HEK293 (cell line): ENCODE results near the gene POU2AF1.

Experiments
- CTCF ChIA-PET: fragments of 350-600 bp; formaldehyde crosslinking; extraction: SDS; loops from one replicate; lab custom pipeline; 2021; ENCODE audit warnings: antibody characterized with exemption; lab: Yijun Ruan, JAX
- POLR2A ChIA-PET: fragments of 300-600 bp; formaldehyde crosslinking; extraction: SDS; loops from one replicate; lab custom pipeline; 2020; ENCODE audit warnings: antibody characterized with exemption, inconsistent platforms; lab: Yijun Ruan, JAX
- H3K27ac ChIP-seq: fragments of 200-500 bp; sonication (Bioruptor generic); 2 replicates; pipeline ENCODE4 v1.5.1; 2014; ENCODE audit warnings: low read depth, low read length, control low read depth, inconsistent platforms; ENCODE audit errors: extremely low read depth
- H3K36me3 ChIP-seq, 2 experiments: fragments of 200-500 bp in 1 of 2; sonication (Bioruptor generic) in 1 of 2; 1 replicate in 1 of 2; 2 replicates in 1 of 2; pipeline ENCODE4 v1.5.1; 2014 to 2017; ENCODE audit warnings: inconsistent platforms in 2 of 2, low read length in 2 of 2; ENCODE audit not compliant: control insufficient read depth in 2 of 2, insufficient read depth in 1 of 2
- H3K4me1 ChIP-seq: fragments of 200-500 bp; sonication (Bioruptor generic); 2 replicates; pipeline ENCODE4 v1.5.1; 2014; ENCODE audit warnings: mild to moderate bottlenecking, low read length, inconsistent platforms; ENCODE audit not compliant: control insufficient read depth, insufficient read depth
- H3K4me3 ChIP-seq: 2 replicates; pipeline ENCODE4 v1.5.1; 2011; ENCODE audit warnings: low read depth, mild to moderate bottlenecking, control low read depth, low read length, moderate library complexity
- H3K9me3 ChIP-seq: fragments of 200-500 bp; sonication (Bioruptor generic); 2 replicates; pipeline ENCODE4 v1.5.1; 2014; ENCODE audit warnings: low read depth, low read length, inconsistent platforms; ENCODE audit not compliant: control insufficient read depth, insufficient read depth
- ATF2 ChIP-seq: fragments of 450-650 bp; formaldehyde crosslinking; IDR thresholded peaks from 2 replicates; pipeline ENCODE4 v1.5.1; 2016; ENCODE audit warnings: missing biosample characterization, missing genetic modification characterization, low read depth
- GLI4 ChIP-seq: fragments of 450-650 bp; formaldehyde crosslinking; IDR thresholded peaks from 2 replicates; pipeline ENCODE4 v1.5.1; 2016; ENCODE audit warnings: missing biosample characterization, missing genetic modification characterization
- TCF7L2 ChIP-seq: IDR thresholded peaks from 2 replicates; pipeline ENCODE4 v1.6.1; 2011; ENCODE audit warnings: low read depth, mild to moderate bottlenecking, inconsistent platforms, low read length, moderate library complexity, borderline replicate concordance
- ZBTB17 ChIP-seq: fragments of 450-650 bp; formaldehyde crosslinking; IDR thresholded peaks from 2 replicates; pipeline ENCODE4 v1.5.1; 2016; ENCODE audit warnings: missing biosample characterization, missing genetic modification characterization
- ZFHX2 ChIP-seq: fragments of 450-650 bp; formaldehyde crosslinking; conservative IDR thresholded peaks from 2 replicates; pipeline ENCODE4 v1.5.1; 2016; ENCODE audit warnings: missing biosample characterization, missing genetic modification characterization
- ZNF16 ChIP-seq: fragments of 450-650 bp; formaldehyde crosslinking; IDR thresholded peaks from 2 replicates; pipeline ENCODE4 v1.5.1; 2016; ENCODE audit warnings: low read depth, missing biosample characterization, missing genetic modification characterization
- ZNF324 ChIP-seq: fragments of 450-650 bp; formaldehyde crosslinking; IDR thresholded peaks from 2 replicates; pipeline ENCODE4 v1.5.1; 2016; ENCODE audit warnings: missing biosample characterization, missing genetic modification characterization
- ZNF394 ChIP-seq: fragments of 450-650 bp; formaldehyde crosslinking; IDR thresholded peaks from 2 replicates; pipeline ENCODE4 v1.5.1; 2016; ENCODE audit warnings: missing biosample characterization, missing genetic modification characterization, mild to moderate bottlenecking, moderate library complexity, borderline replicate concordance
- ZNF416 ChIP-seq: fragments of 450-650 bp; formaldehyde crosslinking; IDR thresholded peaks from 2 replicates; pipeline ENCODE4 v1.5.1; 2016; ENCODE audit warnings: missing biosample characterization, missing genetic modification characterization
- ZNF544 ChIP-seq: fragments of 450-650 bp; formaldehyde crosslinking; IDR thresholded peaks from 2 replicates; pipeline ENCODE4 v1.5.0; 2017; ENCODE audit warnings: missing biosample characterization, missing genetic modification characterization
- ZNF561 ChIP-seq: fragments of 450-650 bp; IDR thresholded peaks from 2 replicates; pipeline ENCODE4 v1.5.1; 2018; ENCODE audit warnings: missing biosample characterization, missing genetic modification characterization, borderline replicate concordance
- ZNF621 ChIP-seq: fragments of 450-650 bp; formaldehyde crosslinking; IDR thresholded peaks from 2 replicates; pipeline ENCODE4 v1.5.1; 2017; ENCODE audit warnings: missing biosample characterization, missing genetic modification characterization
- ZNF626 ChIP-seq: fragments of 450-650 bp; sonication (Bioruptor Pico); formaldehyde crosslinking; IDR thresholded peaks from 2 replicates; pipeline ENCODE4 v1.5.1; 2018; ENCODE audit warnings: missing biosample characterization, missing genetic modification characterization, inconsistent platforms
- ZNF629 ChIP-seq: fragments of 450-650 bp; formaldehyde crosslinking; IDR thresholded peaks from 2 replicates; pipeline ENCODE4 v1.5.1; 2017; ENCODE audit warnings: missing biosample characterization, missing genetic modification characterization
- ZNF843 ChIP-seq: fragments of 450-650 bp; formaldehyde crosslinking; IDR thresholded peaks from 2 replicates; pipeline ENCODE4 v1.5.1; 2016; ENCODE audit warnings: missing biosample characterization, missing genetic modification characterization
- TF ChIP-seq, protein P1 (sequence below): fragments of 450-650 bp; formaldehyde crosslinking; IDR thresholded peaks from 2 replicates; pipeline ENCODE4 v1.5.1; 2016; ENCODE audit warnings: missing biosample characterization, missing genetic modification characterization
- TF ChIP-seq, protein P2 (sequence below): fragments of 450-650 bp; formaldehyde crosslinking; conservative IDR thresholded peaks from 2 replicates; pipeline ENCODE4 v1.5.1; 2016; ENCODE audit warnings: low read depth, missing biosample characterization, missing genetic modification characterization
- TF ChIP-seq, protein P3 (sequence below): fragments of 450-650 bp; formaldehyde crosslinking; IDR thresholded peaks from 2 replicates; pipeline ENCODE4 v1.5.1; 2017; ENCODE audit warnings: missing biosample characterization, missing genetic modification characterization

The POU2AF1 gene

DNA sequence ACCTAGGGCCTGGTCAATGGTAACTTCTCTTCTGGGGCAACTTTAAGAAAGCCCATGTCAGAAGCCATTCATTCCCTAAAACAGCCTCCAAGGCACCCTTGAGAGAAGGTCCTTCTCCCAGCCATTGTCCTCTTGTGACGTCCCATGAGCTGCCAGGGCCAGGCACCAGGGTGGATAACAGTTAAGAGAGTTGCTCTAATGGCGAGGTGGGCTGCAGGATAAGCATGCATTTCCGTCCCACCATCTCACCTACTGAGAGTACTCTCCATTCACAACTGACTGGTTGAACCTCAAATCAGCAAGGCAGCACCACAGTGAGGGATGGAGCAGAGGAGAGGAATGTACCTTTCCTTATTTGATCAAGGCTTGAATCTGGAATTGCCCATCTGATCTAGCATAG, 14.6 kb downstream of the POU2AF1 start (continued):
- TF ChIP-seq, protein P1, sequence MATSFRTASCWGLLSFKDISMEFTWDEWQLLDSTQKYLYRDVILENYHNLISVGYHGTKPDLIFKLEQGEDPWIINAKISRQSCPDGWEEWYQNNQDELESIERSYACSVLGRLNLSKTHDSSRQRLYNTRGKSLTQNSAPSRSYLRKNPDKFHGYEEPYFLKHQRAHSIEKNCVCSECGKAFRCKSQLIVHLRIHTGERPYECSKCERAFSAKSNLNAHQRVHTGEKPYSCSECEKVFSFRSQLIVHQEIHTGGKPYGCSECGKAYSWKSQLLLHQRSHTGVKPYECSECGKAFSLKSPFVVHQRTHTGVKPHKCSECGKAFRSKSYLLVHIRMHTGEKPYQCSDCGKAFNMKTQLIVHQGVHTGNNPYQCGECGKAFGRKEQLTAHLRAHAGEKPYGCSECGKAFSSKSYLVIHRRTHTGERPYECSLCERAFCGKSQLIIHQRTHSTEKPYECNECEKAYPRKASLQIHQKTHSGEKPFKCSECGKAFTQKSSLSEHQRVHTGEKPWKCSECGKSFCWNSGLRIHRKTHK (tag by site-specific recombination): no peak
- TF ChIP-seq ZNF394 (tag by site-specific recombination) (no peak), ATF2 (tag by site-specific recombination) (no peak), ZNF561 (tag by site-specific recombination) (no peak), ZNF544 (no peak), TCF7L2 (no peak), ZNF16 (tag by site-specific recombination) (no peak)
- TF ChIP-seq, protein P2, sequence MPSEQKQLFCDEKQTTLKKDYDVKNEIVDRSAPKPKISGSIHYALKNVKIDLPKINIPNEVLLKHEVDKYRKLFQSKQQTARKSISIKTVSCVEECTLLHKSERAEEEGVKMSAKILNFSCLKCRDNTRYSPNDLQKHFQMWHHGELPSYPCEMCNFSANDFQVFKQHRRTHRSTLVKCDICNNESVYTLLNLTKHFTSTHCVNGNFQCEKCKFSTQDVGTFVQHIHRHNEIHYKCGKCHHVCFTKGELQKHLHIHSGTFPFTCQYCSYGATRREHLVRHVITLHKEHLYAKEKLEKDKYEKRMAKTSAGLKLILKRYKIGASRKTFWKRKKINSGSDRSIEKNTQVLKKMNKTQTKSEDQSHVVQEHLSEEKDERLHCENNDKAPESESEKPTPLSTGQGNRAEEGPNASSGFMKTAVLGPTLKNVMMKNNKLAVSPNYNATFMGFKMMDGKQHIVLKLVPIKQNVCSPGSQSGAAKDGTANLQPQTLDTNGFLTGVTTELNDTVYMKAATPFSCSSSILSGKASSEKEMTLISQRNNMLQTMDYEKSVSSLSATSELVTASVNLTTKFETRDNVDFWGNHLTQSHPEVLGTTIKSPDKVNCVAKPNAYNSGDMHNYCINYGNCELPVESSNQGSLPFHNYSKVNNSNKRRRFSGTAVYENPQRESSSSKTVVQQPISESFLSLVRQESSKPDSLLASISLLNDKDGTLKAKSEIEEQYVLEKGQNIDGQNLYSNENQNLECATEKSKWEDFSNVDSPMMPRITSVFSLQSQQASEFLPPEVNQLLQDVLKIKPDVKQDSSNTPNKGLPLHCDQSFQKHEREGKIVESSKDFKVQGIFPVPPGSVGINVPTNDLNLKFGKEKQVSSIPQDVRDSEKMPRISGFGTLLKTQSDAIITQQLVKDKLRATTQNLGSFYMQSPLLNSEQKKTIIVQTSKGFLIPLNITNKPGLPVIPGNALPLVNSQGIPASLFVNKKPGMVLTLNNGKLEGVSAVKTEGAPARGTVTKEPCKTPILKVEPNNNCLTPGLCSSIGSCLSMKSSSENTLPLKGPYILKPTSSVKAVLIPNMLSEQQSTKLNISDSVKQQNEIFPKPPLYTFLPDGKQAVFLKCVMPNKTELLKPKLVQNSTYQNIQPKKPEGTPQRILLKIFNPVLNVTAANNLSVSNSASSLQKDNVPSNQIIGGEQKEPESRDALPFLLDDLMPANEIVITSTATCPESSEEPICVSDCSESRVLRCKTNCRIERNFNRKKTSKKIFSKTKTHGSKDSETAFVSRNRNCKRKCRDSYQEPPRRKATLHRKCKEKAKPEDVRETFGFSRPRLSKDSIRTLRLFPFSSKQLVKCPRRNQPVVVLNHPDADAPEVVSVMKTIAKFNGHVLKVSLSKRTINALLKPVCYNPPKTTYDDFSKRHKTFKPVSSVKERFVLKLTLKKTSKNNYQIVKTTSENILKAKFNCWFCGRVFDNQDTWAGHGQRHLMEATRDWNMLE (tag by site-specific recombination): no peak

DNA sequence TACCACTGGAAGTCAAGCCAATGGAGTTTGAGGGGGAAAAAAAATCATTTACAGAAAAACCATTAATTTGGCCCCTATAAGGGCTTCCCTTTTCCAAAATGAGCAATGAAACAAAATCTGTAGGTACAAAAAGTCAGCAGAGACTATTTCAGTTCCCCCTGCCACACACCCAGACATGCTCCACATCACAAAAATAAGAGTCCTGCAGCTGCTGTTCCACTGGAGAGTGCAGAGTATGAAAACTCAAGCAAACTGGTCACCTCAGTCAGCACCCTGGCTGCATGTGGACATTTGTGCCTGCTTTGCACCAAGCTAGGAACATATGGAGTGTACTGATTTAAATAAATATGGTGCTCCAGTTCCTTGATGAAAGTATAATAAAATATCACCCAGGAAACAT, 15.1 kb downstream of the POU2AF1 start:
- POLR2A ChIA-PET: no interaction called here
- H3K27ac ChIP-seq: no peak overlapping the region
- CTCF ChIA-PET: no interaction called here
- no peak overlapping the region for H3K4me3 ChIP-seq
- H3K36me3 ChIP-seq: no peaks in the 10 kb centered on the region
- no peaks in the 10 kb centered on the region for H3K9me3 ChIP-seq
- no peak for TF ChIP-seq ZNF544
- TF ChIP-seq ZNF629: no peak
- TF ChIP-seq ATF2 (tag by site-specific recombination): no peak
- no peak for TF ChIP-seq ZNF843 (tag by site-specific recombination)
- TF ChIP-seq, protein P3, sequence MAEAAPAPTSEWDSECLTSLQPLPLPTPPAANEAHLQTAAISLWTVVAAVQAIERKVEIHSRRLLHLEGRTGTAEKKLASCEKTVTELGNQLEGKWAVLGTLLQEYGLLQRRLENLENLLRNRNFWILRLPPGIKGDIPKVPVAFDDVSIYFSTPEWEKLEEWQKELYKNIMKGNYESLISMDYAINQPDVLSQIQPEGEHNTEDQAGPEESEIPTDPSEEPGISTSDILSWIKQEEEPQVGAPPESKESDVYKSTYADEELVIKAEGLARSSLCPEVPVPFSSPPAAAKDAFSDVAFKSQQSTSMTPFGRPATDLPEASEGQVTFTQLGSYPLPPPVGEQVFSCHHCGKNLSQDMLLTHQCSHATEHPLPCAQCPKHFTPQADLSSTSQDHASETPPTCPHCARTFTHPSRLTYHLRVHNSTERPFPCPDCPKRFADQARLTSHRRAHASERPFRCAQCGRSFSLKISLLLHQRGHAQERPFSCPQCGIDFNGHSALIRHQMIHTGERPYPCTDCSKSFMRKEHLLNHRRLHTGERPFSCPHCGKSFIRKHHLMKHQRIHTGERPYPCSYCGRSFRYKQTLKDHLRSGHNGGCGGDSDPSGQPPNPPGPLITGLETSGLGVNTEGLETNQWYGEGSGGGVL (tag by site-specific recombination): no peak
- no peak for TF ChIP-seq ZNF621 (tag by site-specific recombination)
- no peak for TF ChIP-seq ZNF626 (tag by site-specific recombination)
- TF ChIP-seq GLI4 (tag by site-specific recombination): no peak
- no peak for TF ChIP-seq ZBTB17 (tag by site-specific recombination)
- TF ChIP-seq ZFHX2 (tag by site-specific recombination): no peak
- TF ChIP-seq ZNF416 (tag by site-specific recombination): no peak
- TF ChIP-seq ZNF324: no peak
- H3K4me1 ChIP-seq: no peaks in the 10 kb centered on the region
